Testis (tissue), 2 donors: ENCODE measurements around the gene BLOC1S2.

Source experiments
- CTCF ChIP-seq, 3 experiments: fragments of 450-650 bp in 2 of 3; fragments of 200-600 bp in 1 of 3; sonication (generic) in 1 of 3; IDR thresholded peaks; one replicate each; pipeline ENCODE4 v1.5.1; 2016 to 2019; ENCODE audit warnings: antibody characterized with exemption in 3 of 3, mild to moderate bottlenecking in 2 of 3, moderate library complexity in 1 of 3
- POLR2A ChIP-seq: fragments of 450-650 bp; IDR thresholded peaks from one replicate; pipeline ENCODE4 v1.6.1; 2017; ENCODE audit warnings: antibody characterized with exemption, mild to moderate bottlenecking, moderate library complexity

GRCh38 chr10:100330079-100330478 lies 43.6 kb upstream of the BLOC1S2 start, which contains the start of gene PKD2L1:
- no peak for TF ChIP-seq CTCF (IDR thresholded peaks at IDR 0.05)
- TF ChIP-seq POLR2A: no peak
